Measurements from ENCODE around the gene SPACA5. TPM values are rescaled to one million over a fixed set of nuclear protein-coding genes. Genes with fewer than 3 reads are reported as not detected.

SPACA5 gene
- total and polyA plus RNA-seq, 2 donors (not counting 3 experiments of a cell fraction or from before 2014, with no cell fraction given), result not detected

DNA sequence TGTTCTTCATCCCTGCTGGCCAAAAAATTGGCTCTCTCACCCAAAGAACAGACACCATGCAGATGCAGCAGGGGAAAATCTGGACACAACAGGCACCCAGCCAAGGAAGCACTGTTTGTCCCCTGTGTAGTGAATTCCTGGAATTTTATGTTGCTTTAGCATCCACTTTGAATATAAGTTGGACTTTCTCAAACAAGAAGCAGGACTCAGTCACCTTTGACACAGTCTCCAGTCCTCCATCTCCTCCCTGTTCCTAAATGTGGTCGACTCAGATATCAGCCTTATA is 14.8 kb upstream of the SPACA5 start:
- Histone ChIP-seq H3K27ac (ENCODE audit: insufficient read depth, low read depth, low read length) (no peak overlapping the region), H3K4me2 (ENCODE audit: insufficient read depth, low read length) (no peak overlapping the region), H3K9me1 (replicated peaks; ENCODE audit: control insufficient read depth, extremely low read depth, insufficient read depth, low read length) (no peaks in the 10 kb centered on the region), H3K9ac (replicated peaks; ENCODE audit: extremely low read depth, insufficient read depth, low read length) (no peak overlapping the region), H3K79me2 (ENCODE audit: control insufficient read depth, insufficient read depth, low read length) (peaks cover 2% of the 10 kb centered on the region), H3K27me3 (ENCODE audit: control insufficient read depth in 2 of 2, insufficient read depth in 2 of 2, low read length in 2 of 2) (no peaks in the 10 kb centered on the region), H3K4me3 (replicated peaks in 1 of 3; ENCODE audit: insufficient read depth in 1 of 3, low read depth in 1 of 3, low read length in 3 of 3) (no peak overlapping the region), H2AFZ (ENCODE audit: low read depth, low read length) (no peak overlapping the region), H4K20me1 (replicated peaks; ENCODE audit: control insufficient read depth, extremely low read depth, insufficient read depth, low read length) (no peaks in the 10 kb centered on the region), H3K4me1 (ENCODE audit: control insufficient read depth, extremely low read depth, insufficient read depth, low read length) (no peaks in the 10 kb centered on the region), H3K36me3 (ENCODE audit: control insufficient read depth in 2 of 2, extremely low read depth in 1 of 2, insufficient read depth in 2 of 2, low read length in 2 of 2) (peaks cover 0 to 2% of the 10 kb centered on the region in 2 experiments), H3K9me3 (replicated peaks; ENCODE audit: control insufficient read depth, insufficient read depth, low read length) (no peaks in the 10 kb centered on the region)
- ChIA-PET POLR2A (no interaction called here), CTCF (no interaction called here)
- intact Hi-C loops (cut with micrococcal nuclease), result no loop called here
- no peak for TF ChIP-seq GATA2 (IDR thresholded peaks at IDR 0.05; ENCODE audit: insufficient read depth, insufficient read length, low read depth, low read length)
- TF ChIP-seq MYC (IDR thresholded peaks at IDR 0.05; ENCODE audit: low read depth, low read length), result no peak
- TF ChIP-seq FOS (IDR thresholded peaks at IDR 0.05; ENCODE audit: borderline replicate concordance, insufficient read depth, low read length), result no peak
- TF ChIP-seq, protein P1, sequence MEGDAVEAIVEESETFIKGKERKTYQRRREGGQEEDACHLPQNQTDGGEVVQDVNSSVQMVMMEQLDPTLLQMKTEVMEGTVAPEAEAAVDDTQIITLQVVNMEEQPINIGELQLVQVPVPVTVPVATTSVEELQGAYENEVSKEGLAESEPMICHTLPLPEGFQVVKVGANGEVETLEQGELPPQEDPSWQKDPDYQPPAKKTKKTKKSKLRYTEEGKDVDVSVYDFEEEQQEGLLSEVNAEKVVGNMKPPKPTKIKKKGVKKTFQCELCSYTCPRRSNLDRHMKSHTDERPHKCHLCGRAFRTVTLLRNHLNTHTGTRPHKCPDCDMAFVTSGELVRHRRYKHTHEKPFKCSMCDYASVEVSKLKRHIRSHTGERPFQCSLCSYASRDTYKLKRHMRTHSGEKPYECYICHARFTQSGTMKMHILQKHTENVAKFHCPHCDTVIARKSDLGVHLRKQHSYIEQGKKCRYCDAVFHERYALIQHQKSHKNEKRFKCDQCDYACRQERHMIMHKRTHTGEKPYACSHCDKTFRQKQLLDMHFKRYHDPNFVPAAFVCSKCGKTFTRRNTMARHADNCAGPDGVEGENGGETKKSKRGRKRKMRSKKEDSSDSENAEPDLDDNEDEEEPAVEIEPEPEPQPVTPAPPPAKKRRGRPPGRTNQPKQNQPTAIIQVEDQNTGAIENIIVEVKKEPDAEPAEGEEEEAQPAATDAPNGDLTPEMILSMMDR (IDR thresholded peaks at IDR 0.05; ENCODE audit: extremely low read depth in 1 of 2, insufficient read depth in 1 of 2, low read depth in 1 of 2, low read length in 2 of 2), result no peak
- no peak for TF ChIP-seq POLR2AphosphoS5 (IDR thresholded peaks at IDR 0.05; ENCODE audit: insufficient read depth, low read depth, low read length)
- TF ChIP-seq POLR2A (IDR thresholded peaks at IDR 0.05; ENCODE audit: low read depth, low read length), result no peak
- no peak for TF ChIP-seq EZH2 (IDR thresholded peaks at IDR 0.05; ENCODE audit: borderline replicate concordance, low read depth, low read length, severe bottlenecking)
- no peak for TF ChIP-seq JUN (IDR thresholded peaks at IDR 0.05; ENCODE audit: borderline replicate concordance, insufficient read depth, insufficient read length, low read depth)
- TF ChIP-seq MAX (IDR thresholded peaks at IDR 0.05; ENCODE audit: insufficient read depth, insufficient read length), result no peak
- FAIRE-seq (no peak), DNase-seq (ENCODE audit: low read depth, low spot score) (no peak)
- dilution Hi-C loops (cut with MboI; ENCODE audit: extremely low pct_ligation_motif_present, low sequenced_read_pairs), result no loop called here
- no TSS peak for BruUV-seq (replicated peaks)
